Peyer's patch (tissue), 4 donors: Measurements from ENCODE around the gene SLC22A2.

Experiments used
- POLR2A ChIP-seq, 2 donors: fragments of 450-650 bp; IDR thresholded peaks; one replicate each; pipeline ENCODE4 v1.5.1; 2017; ENCODE audit warnings: antibody characterized with exemption in 2 of 2, mild to moderate bottlenecking in 2 of 2, moderate library complexity in 2 of 2
- TF ChIP-seq, protein P1 (sequence below), 6 experiments: fragments of 450-650 bp in 4 of 6; fragments of 200-600 bp in 2 of 6; sonication (generic) in 1 of 6; IDR thresholded peaks; one replicate each; pipeline ENCODE4 v1.5.1; 2017 to 2019; ENCODE audit warnings: antibody characterized with exemption in 6 of 6, mild to moderate bottlenecking in 3 of 6, moderate library complexity in 1 of 6

DNA sequence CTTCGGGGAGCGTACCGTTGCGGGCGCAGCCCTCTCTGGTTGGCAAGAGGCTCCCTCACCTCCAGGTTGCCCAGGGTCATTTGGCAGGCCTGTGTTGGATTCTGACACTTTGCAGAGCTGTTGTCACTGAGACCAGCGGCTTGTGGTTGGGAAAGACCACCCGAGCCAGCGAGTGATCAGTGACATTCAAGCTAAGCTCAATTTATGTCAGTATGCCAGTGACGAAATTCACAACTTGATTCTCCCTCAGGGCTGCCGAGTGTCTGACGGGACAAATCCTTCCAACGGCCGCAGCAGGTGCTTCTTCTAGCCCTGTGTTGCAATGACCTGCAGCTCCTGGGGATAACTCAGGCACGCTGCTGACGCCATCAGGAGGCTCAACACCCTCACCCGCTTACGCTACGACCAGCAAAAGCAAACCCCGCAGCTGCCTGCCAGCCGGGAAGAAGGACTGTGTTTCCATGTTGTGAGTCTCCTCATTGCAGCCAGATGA is 16.9 kb upstream of the SLC22A2 start:
- TF ChIP-seq, protein P1, sequence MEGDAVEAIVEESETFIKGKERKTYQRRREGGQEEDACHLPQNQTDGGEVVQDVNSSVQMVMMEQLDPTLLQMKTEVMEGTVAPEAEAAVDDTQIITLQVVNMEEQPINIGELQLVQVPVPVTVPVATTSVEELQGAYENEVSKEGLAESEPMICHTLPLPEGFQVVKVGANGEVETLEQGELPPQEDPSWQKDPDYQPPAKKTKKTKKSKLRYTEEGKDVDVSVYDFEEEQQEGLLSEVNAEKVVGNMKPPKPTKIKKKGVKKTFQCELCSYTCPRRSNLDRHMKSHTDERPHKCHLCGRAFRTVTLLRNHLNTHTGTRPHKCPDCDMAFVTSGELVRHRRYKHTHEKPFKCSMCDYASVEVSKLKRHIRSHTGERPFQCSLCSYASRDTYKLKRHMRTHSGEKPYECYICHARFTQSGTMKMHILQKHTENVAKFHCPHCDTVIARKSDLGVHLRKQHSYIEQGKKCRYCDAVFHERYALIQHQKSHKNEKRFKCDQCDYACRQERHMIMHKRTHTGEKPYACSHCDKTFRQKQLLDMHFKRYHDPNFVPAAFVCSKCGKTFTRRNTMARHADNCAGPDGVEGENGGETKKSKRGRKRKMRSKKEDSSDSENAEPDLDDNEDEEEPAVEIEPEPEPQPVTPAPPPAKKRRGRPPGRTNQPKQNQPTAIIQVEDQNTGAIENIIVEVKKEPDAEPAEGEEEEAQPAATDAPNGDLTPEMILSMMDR (IDR thresholded peaks at IDR 0.05), result no peak
- TF ChIP-seq POLR2A (IDR thresholded peaks at IDR 0.05), result no peak
